ENCODE measurements around the gene ZNF746. TPM values are rescaled to one million over a fixed set of nuclear protein-coding genes. Genes with fewer than 3 reads are reported as not detected.

ZNF746 gene
- total RNA-seq = 10 to 100 TPM; 17.3 to 28.1 (median 23.4) TPM

DNA sequence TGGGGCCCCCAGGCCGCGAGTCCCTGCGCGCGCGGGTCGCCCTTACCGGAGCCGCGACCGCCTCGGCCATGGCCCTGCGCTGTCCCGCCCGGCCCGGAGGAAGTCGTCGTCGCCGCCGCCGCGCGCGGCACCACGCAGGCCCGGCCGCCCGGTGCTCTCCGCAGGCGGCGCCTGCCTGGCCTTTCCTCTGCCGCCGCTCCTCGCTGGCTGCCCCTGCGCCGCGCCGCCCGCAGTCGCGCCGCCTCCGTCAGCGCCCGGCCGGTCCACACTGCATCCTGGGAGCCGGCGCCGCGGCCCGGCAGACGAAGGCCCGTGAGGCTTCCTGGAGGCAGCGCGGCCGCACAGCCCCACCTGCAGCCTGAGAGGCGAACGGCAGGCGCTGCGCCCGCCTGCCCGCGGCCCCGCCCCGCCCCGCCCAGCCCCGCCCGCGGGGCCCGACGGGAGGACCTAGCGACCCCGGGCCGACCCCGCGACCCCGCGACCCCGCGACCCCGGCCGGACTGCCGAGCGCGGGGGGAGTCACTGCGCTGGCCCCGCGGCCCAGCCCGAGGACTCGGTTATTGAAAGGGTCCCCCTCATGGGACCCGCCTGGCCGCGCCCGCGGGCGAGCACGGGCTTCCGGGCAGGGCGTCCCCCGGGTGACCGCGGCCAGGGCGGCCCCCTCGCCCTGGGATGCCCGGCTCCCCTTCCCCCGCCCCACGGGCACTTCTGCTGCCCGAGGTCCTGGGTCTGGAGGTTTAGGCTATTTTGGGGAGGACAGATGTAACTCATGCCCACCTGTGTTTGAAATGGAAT is at the start of gene ZNF746:
Gene ZNF746 (minus strand): TSS at position 343 of the 795 bp plus-strand sequence. CDS start 273 bp downstream, at position 70.
- TF ChIP-seq POLR2A (IDR thresholded peaks at IDR 0.05) = peak in 1 of 2 donors; percentile 49
- peak; percentile 45 to 92 (median 67) for TF ChIP-seq CTCF (IDR thresholded peaks at IDR 0.05)
- H3K36me3 ChIP-seq = peaks cover 0 to 15% (median 0%) of the 10 kb centered on the region in 3 donors
- no peaks in the 10 kb centered on the region for H3K27me3 ChIP-seq
- peak; percentile 77 to 91 (median 90) for DNase-seq
- H3K4me1 ChIP-seq = peaks cover 0 to 23% (median 0%) of the 10 kb centered on the region in 4 donors
- no peaks in the 10 kb centered on the region for H3K9me3 ChIP-seq
- H3K4me3 ChIP-seq = peak within 1 kb of the TSS; percentile 82 to 96 (median 90)
- H3K27ac ChIP-seq = peak within 1 kb of the TSS; percentile 78 to 95 (median 82)

GRCh38 chr7:149547126-149547525 is 49.5 kb upstream of the ZNF746 start:
- no peak overlapping the region for H3K27ac ChIP-seq
- no peaks in the 10 kb centered on the region for H3K4me1 ChIP-seq
- peaks cover 0 to 53% (median 0%) of the 10 kb centered on the region in 3 donors for H3K36me3 ChIP-seq
- no peaks in the 10 kb centered on the region for H3K27me3 ChIP-seq
- TF ChIP-seq POLR2A (IDR thresholded peaks at IDR 0.05) = no peak
- no peak for DNase-seq
- no peak overlapping the region for H3K4me3 ChIP-seq
- no peaks in the 10 kb centered on the region for H3K9me3 ChIP-seq

- DNase-seq = no peak
- no peak overlapping the region for H3K27ac ChIP-seq
- H3K36me3 ChIP-seq = peaks cover 0 to 45% (median 0%) of the 10 kb centered on the region in 3 donors
- no peaks in the 10 kb centered on the region for H3K27me3 ChIP-seq
- H3K4me1 ChIP-seq = no peaks in the 10 kb centered on the region
- H3K9me3 ChIP-seq = peaks cover 0 to 3% (median 0%) of the 10 kb centered on the region in 4 donors
- H3K4me3 ChIP-seq = no peak overlapping the region
- no peak for TF ChIP-seq CTCF (IDR thresholded peaks at IDR 0.05)
- TF ChIP-seq POLR2A (IDR thresholded peaks at IDR 0.05) = no peak
Measured at GRCh38 chr7:149546331-149546730, 48.7 kb upstream of the ZNF746 start.

DNA sequence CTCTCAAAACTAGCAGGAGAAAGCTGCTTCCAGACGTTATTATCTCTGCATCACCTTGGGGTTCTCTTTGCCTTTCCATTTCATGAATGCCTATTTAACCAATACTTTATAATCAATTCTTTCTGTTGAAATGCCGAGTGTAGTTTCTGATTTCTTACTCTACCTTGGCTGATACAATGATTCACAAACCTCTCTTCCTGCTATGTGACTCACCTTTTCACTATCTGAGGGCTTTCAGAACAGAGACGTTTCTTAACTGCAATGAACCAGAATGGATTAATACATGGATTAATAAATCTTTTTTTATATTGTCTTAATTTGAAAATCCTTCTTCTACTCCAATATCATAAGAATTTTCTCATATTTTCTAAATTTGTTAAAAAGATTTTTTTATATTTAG is 46.4 kb upstream of the ZNF746 start:
- no peak overlapping the region for H3K4me3 ChIP-seq
- H3K27ac ChIP-seq = no peak overlapping the region
- no peaks in the 10 kb centered on the region for H3K27me3 ChIP-seq
- TF ChIP-seq POLR2A (IDR thresholded peaks at IDR 0.05) (no peak), CTCF (IDR thresholded peaks at IDR 0.05) (no peak)
- H3K36me3 ChIP-seq = peaks cover 0 to 22% (median 0%) of the 10 kb centered on the region in 3 donors
- DNase-seq = no peak
- H3K4me1 ChIP-seq = no peaks in the 10 kb centered on the region
- peaks cover 0 to 10% (median 0%) of the 10 kb centered on the region in 4 donors for H3K9me3 ChIP-seq

DNA sequence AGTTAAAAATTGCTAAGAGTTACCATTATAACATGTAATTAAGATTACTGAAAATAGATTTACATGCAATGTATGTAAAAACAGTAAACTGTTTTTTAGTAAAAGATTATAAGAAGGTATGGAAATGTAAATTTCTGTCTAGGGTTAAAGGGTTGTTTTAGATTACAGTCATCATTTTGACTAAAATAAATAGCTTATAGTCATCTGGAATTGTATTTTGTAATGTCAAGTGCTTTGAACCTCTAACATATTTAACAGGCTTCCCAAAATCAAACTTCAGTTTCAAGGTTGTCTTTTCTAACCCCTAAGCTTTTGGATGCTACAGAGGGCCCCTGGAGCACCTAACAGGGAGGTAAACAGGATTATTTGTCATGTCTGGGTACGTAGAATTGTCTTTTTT is 35.0 kb upstream of the ZNF746 start:
- no peak for TF ChIP-seq POLR2A (IDR thresholded peaks at IDR 0.05)
- TF ChIP-seq CTCF (IDR thresholded peaks at IDR 0.05) = no peak
- H3K27ac ChIP-seq = no peak overlapping the region
- H3K27me3 ChIP-seq = no peaks in the 10 kb centered on the region
- no peaks in the 10 kb centered on the region for H3K4me1 ChIP-seq
- peaks cover 0 to 41% (median 15%) of the 10 kb centered on the region in 4 donors for H3K9me3 ChIP-seq
- no peak for DNase-seq
- H3K4me3 ChIP-seq = no peak overlapping the region
- H3K36me3 ChIP-seq = no peaks in the 10 kb centered on the region

DNA sequence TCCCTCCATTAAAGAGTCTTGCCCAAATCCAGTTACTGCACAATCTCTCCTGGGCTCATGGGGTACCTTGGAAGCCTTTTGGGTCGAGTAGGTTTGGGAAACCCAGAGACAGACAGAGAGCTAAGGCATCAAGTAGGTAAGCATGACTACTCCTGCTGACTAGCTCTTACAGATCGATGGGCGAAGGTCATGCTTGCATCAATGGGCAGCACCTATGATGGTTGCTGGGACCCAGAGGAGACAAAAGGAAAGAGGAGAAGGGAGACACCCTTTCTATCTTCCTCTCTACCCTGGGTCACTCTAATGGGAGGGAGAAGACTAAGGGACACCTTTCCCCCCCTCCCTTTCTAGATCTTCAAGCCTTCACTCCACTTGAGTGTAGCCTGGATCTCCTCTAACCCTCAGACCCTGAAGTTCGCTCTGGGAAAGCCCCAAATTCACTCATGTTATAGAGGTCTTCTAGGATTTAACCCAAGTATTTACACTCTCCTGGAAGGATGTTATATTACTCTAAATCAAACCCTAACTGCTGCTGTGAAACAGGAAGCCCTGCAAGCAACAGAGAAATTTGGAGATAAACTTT is 31.6 kb upstream of the ZNF746 start:
- Histone ChIP-seq H3K27ac (no peak overlapping the region), H3K9me3 (peaks cover 0 to 41% (median 15%) of the 10 kb centered on the region in 4 donors), H3K36me3 (no peaks in the 10 kb centered on the region), H3K27me3 (no peaks in the 10 kb centered on the region), H3K4me3 (no peak overlapping the region), H3K4me1 (no peaks in the 10 kb centered on the region)
- DNase-seq = no peak
- TF ChIP-seq POLR2A (IDR thresholded peaks at IDR 0.05) = no peak
- no peak for TF ChIP-seq CTCF (IDR thresholded peaks at IDR 0.05)

Measured in Peyer's patch (tissue), 4 donors.